Lower lobe of right lung (tissue), 2 donors: Measurements from ENCODE around the gene ZCCHC13. TPM values are rescaled to one million over a fixed set of nuclear protein-coding genes. Genes with fewer than 3 reads are reported as not detected.
"Not testable (repeated sequence)": the region's sequence is repeated elsewhere in the genome, so short reads cannot be mapped to it uniquely, and the experiment has no call there.

Experiments used
- ATAC-seq, 2 donors: fragments of 200-7000 bp; cut with Tn5 transposase; one replicate each; pipeline ENCODE4 v1.9.1; 2020 to 2022; ENCODE audit warnings: mild to moderate bottlenecking in 2 of 2, moderate library complexity in 2 of 2
- DNase-seq: peaks from one replicate; pipeline ENCODE4 v3.0.0-alpha.2; 2020
- H3K27ac ChIP-seq: fragments of 200-600 bp; one replicate; pipeline ENCODE4 v1.8.0; 2022
- H3K27me3 ChIP-seq: fragments of 200-600 bp; one replicate; pipeline ENCODE4 v1.8.0; 2022; ENCODE audit warnings: low read depth
- H3K36me3 ChIP-seq: fragments of 200-600 bp; one replicate; pipeline ENCODE4 v1.8.0; 2022; ENCODE audit warnings: mild to moderate bottlenecking
- H3K4me1 ChIP-seq: fragments of 200-600 bp; one replicate; pipeline ENCODE4 v1.8.0; 2022
- H3K4me3 ChIP-seq: fragments of 200-600 bp; one replicate; pipeline ENCODE4 v1.8.0; 2022; ENCODE audit warnings: mild to moderate bottlenecking
- H3K9me3 ChIP-seq: fragments of 200-600 bp; one replicate; pipeline ENCODE4 v1.8.0; 2022
- intact Hi-C: fragments of 100-400 bp; cut with DNase I; formaldehyde crosslinking; loops from one replicate; pipeline ENCODE4 v1.11.0; 2022
- total RNA-seq: library from RNA; stranded (reverse); fragmentation: NEBNext Ultra II Directional; extraction: Animal tissue kit (Norgen Biotek cat#: 25700); gene quantifications from one replicate; pipeline ENCODE4 v1.2.1, GENCODE V29; 2021
- TF ChIP-seq, protein P1 (sequence below): fragments of 200-600 bp; IDR thresholded peaks from one replicate; pipeline ENCODE4 v1.8.0; 2022; ENCODE audit warnings: antibody characterized with exemption, mild to moderate bottlenecking
- donor health status: DM: no; HTN: yes; CAD: no; lungs with severe emphysema.

The ZCCHC13 gene
- total RNA-seq, 1 donor from 2014 or later = not detected

DNA sequence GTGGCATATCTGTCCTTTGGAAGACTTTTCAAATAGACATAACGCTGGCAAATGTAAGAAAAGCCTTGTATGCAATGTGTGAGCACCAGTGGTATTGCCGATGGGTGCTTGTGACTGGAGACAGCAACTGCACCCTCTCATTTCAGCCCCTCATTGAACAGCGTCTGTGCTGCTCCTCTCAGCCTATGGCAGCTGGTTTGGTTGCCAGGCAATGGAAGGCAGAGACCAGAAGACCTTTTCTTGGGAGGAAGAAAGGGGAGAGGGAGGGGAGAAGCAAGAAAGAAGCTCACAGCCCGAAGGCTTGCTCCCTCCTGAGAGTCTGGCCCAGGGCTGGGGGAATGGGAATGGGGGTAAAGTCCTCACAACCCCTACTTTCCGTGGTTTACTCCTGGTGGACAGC is 20.2 kb downstream of the ZCCHC13 start:
- no peaks in the 10 kb centered on the region for H3K36me3 ChIP-seq
- ATAC-seq (no peak), DNase-seq (no peak)
- intact Hi-C loops = no loop called here
- H3K4me3 ChIP-seq = no peak overlapping the region
- no peaks in the 10 kb centered on the region for H3K27me3 ChIP-seq
- no peak overlapping the region for H3K27ac ChIP-seq
- H3K9me3 ChIP-seq = no peaks in the 10 kb centered on the region
- H3K4me1 ChIP-seq = no peaks in the 10 kb centered on the region
- TF ChIP-seq, protein P1, sequence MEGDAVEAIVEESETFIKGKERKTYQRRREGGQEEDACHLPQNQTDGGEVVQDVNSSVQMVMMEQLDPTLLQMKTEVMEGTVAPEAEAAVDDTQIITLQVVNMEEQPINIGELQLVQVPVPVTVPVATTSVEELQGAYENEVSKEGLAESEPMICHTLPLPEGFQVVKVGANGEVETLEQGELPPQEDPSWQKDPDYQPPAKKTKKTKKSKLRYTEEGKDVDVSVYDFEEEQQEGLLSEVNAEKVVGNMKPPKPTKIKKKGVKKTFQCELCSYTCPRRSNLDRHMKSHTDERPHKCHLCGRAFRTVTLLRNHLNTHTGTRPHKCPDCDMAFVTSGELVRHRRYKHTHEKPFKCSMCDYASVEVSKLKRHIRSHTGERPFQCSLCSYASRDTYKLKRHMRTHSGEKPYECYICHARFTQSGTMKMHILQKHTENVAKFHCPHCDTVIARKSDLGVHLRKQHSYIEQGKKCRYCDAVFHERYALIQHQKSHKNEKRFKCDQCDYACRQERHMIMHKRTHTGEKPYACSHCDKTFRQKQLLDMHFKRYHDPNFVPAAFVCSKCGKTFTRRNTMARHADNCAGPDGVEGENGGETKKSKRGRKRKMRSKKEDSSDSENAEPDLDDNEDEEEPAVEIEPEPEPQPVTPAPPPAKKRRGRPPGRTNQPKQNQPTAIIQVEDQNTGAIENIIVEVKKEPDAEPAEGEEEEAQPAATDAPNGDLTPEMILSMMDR = no peak

DNA sequence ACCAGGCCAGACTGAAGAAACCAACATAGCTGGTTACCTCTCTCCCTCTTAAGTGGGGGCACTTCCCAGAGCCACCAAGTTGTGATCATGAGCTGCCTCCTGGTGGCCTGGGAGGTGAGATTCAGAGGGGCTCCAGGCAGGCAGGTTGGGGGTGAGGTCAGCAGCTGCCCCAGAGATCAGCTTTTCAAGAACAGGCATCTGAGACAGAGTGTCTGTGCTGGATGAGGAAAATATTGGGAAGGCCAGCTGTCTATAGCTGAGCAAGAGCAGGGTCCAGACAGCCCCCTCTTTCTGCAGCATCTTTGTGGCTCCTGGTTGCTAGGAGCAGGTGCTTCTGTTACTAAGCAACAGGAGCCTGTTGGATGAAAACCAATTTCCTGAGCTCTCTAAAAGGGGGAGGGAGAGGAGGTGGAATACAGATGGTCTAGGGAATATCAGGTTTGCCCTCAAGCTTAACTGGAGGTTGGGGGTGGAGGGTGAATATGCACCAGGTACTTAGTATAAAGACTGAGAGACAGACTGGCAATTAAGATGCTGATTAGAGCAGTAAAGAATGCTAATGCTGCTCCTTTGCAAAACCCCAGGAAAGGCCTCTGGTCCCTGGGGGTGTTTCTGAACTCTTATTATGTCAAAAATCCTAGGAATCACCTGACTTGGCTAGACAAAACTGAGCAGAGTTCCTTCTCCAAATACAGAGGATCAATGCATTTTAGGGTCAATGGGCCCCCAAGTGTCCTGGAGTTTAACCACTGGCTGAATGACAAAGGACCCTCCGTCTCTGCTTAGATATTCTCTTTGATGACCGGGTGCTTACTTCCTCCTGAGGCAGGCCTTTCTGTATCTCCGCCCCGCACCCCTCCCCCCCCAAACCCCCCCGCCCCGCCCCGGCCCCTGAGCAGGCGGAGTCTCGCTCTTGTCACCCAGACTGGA is 21.4 kb downstream of the ZCCHC13 start:
- intact Hi-C loops = no loop called here
- no peaks in the 10 kb centered on the region for H3K9me3 ChIP-seq
- no peak for DNase-seq

DNA sequence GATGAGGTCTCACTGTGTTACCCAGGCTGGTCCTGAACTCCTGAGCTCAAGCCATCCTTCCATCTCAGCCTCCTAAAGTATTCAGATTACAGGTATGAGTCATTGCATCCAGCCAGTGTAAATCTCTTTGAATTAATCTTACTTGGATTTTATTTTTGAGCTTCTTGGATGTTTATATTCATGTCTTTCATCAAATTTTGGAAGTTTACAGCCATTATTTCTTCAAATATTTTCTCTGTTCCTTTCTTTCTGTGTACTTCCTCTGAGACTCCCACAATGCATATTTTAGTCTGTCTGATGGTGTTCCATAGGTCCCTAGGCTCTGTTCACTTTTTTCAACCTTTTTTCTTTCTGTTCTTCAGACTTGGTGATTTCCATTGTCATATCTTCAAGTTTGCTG is 34.9 kb downstream of the ZCCHC13 start:
- TF ChIP-seq, protein P1 = no peak
- no peaks in the 10 kb centered on the region for H3K4me1 ChIP-seq
- H3K4me3 ChIP-seq = no peak overlapping the region
- no peak for DNase-seq
- no peaks in the 10 kb centered on the region for H3K27me3 ChIP-seq
- H3K9me3 ChIP-seq = no peaks in the 10 kb centered on the region
- intact Hi-C loops = no loop called here
- H3K27ac ChIP-seq = no peak overlapping the region
- H3K36me3 ChIP-seq = no peaks in the 10 kb centered on the region
- no peak for ATAC-seq

More for the DNA sequence above, 21.4 kb downstream of the ZCCHC13 start:
- no peak overlapping the region for H3K27ac ChIP-seq
- H3K36me3 ChIP-seq = no peaks in the 10 kb centered on the region
- H3K4me3 ChIP-seq = no peak overlapping the region
- ATAC-seq = no peak
- no peaks in the 10 kb centered on the region for H3K27me3 ChIP-seq
- TF ChIP-seq, protein P1 = no peak
- H3K4me1 ChIP-seq = no peaks in the 10 kb centered on the region

DNA sequence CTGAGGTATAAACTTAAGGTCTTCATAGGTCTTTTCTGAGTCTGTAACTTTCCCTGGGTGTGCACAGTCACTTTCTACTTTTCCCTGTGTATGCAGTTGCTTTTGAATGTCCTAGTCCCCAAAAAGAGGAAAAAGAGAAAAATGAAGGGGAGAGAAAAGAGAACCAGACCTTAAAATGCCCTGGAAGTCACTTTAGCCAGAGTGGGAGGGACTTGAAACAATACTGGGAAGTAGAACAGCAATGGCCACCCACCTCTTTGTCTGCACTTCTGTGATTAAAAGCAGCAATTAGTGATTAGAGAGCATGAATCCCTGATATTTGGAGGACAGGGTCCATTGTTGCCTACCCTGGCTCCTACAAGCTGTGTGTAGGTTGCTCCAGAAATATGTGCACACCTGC is 36.1 kb downstream of the ZCCHC13 start:
- no peak for ATAC-seq
- TF ChIP-seq, protein P1 = no peak
- H3K27ac ChIP-seq = no peak overlapping the region
- no peaks in the 10 kb centered on the region for H3K4me1 ChIP-seq
- no peaks in the 10 kb centered on the region for H3K27me3 ChIP-seq
- H3K9me3 ChIP-seq = no peaks in the 10 kb centered on the region
- DNase-seq = no peak
- intact Hi-C loops = no loop called here
- no peak overlapping the region for H3K4me3 ChIP-seq
- H3K36me3 ChIP-seq = no peaks in the 10 kb centered on the region

DNA sequence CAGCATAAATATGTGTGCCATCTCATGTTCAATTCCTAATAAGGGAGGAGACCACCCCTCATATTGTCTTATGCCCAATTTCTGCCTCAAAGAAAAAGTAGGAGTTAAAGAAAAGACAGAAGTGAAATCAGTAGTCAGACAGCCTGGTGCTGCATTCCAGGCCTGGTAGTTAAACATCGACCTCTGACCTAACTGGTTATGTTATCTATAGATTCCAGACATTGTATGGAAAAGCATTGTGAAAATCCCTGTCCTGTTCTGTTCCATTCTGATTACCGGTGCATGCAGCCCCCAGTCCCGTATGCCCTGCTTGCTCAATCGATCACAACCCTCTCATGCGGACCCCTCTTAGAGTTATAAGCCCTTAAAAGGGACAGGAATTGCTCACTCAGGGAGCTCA is 38.2 kb downstream of the ZCCHC13 start:
- H3K4me1 ChIP-seq, H3K4me3 ChIP-seq, H3K27ac ChIP-seq, H3K27me3 ChIP-seq, H3K36me3 ChIP-seq, ATAC-seq, H3K9me3 ChIP-seq, intact Hi-C loops, DNase-seq: not testable (repeated sequence)
